HG02973 (cell line): ENCODE data around the gene GJD3.
"Not testable (repeated sequence)": the region's sequence is repeated elsewhere in the genome, so short reads cannot be mapped to it uniquely, and the experiment has no call there.

Experiments
- ATAC-seq: cut with Tn5 transposase; IDR thresholded peaks from one replicate; pipeline ENCODE4 v1.9.1; 2021; ENCODE audit warnings: moderate library complexity; ENCODE audit not compliant: unreplicated experiment

The GJD3 gene, protein sequence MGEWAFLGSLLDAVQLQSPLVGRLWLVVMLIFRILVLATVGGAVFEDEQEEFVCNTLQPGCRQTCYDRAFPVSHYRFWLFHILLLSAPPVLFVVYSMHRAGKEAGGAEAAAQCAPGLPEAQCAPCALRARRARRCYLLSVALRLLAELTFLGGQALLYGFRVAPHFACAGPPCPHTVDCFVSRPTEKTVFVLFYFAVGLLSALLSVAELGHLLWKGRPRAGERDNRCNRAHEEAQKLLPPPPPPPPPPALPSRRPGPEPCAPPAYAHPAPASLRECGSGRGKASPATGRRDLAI

GRCh38 chr17:40364121-40364861 lies at the start of gene GJD3:
TSS of gene GJD3 (minus strand) at chr17:40364737. CDS start at chr17:40363815, 922 bp downstream.
- ATAC-seq = no peak

DNA sequence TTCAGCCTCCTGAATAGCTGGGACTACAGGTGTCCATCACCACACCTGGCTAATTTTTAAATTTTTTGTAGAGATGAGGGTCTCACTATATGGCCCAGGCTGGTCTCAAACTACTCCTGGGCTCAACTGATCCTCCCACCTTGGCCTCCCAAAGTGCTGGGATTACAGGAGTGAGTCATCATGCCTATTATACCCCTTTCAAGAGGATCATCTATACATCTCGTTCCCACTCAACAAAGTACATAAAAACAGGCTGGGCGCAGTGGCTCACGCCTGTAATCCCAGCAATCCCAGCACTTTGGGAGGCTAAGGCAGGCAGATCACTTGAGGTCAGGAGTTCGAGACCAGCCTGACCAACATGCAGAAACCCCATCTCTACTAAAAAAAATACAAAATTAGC lies 49.8 kb upstream of the GJD3 start:
- not testable (repeated sequence) for ATAC-seq

GRCh38 chr17:40412880-40413279 lies 48.3 kb upstream of the GJD3 start:
- ATAC-seq = no peak

GRCh38 chr17:40411821-40412220 lies 47.3 kb upstream of the GJD3 start:
- no peak for ATAC-seq

GRCh38 chr17:40410082-40410481 lies 45.5 kb upstream of the GJD3 start:
- no peak for ATAC-seq

DNA sequence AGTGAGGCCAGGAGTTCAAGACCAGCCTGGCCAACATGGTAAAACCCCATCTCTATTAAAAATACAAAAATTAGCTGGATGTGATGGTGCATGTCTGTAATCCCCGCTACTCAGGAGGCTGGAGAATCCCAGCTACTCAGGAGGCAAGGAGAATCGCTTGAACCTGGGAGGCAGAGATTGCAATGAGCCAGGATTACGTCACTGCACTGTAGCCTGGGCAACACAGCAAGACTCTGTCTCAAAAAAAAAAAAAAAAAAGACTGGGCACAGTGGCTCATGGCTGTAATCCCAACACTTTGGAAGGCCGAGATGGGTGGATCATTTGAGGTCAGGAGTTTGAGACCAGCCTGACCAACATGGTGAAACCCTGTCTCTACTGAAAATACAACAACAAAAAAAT lies 45.0 kb upstream of the GJD3 start:
- not testable (repeated sequence) for ATAC-seq

DNA sequence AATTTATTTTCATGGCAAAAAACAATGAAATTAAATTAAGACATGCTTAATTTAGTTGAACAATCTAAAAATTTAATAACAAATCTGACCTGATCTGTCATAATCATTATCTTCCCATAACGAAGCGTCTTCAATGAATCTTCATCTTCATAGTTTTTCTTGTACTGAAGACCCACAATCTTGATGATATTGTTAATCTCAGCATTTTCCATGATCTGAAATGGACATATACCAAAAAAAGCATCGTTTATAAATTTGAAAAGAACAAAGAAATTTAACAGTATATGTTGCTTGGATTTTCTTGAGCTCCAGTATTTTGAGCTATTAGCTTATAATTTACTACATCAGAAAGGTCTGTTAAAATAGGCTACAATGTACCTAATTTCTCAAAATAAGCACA lies 42.9 kb upstream of the GJD3 start:
- no peak for ATAC-seq

DNA sequence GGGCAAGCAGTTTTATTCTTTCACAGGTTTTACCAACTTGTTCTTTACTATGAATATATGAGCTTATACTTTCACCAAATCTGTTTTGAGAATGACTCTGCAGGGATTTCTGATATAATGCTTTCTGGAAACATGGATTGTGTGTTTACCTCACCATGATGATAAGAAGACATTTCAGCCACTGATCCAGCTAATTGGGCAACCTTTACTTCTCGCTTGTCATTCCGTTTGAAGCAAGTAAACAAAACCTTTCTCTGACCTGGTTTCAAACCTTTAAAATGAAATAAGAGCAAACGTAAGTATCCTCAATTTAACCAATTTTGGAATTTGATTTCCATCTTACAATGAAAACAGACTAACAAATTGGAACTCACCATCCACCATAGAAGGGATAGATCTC lies 39.5 kb upstream of the GJD3 start:
- ATAC-seq = no peak

DNA sequence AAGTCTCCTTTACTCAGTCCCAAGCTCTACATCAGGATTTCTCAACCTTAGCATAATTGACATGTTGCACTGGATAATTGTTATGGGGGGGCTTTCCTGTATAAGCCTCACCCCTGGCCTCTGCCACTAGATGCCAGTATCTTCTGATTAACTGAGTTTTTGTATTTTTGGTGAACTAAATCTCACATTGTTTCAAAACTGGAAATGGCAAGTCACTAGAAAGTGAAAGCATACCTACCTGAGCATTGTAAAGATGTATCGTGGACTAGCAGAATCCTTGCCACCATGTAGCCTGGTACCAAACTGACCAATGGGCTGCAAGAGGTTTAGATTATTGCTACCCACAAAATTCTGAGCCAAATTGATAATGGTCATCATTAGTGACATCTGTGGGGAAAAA lies 38.1 kb upstream of the GJD3 start:
- ATAC-seq = no peak

DNA sequence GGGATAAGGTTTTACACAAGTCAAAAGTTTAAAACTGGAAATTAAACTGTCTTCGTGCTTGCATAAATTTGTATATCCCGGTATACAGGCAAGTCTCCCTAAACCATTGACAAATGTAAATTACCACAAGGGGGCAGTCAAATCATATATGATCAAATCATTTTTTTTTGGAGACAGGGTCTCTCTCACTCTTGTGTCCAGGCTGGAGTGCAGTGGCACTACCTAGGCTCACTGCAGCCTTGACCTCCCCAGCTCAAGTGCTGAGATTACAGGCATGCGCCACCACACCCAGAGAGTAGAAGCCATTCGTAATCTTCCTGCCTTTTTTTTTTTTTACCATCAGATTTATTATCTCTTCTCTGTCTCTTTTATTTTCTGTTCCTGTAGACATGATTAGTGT lies 34.6 kb upstream of the GJD3 start:
- ATAC-seq = no peak

GRCh38 chr17:40386555-40386954 lies 22.0 kb upstream of the GJD3 start:
- not testable (repeated sequence) for ATAC-seq

- ATAC-seq = no peak
Measured at GRCh38 chr17:40382251-40382650, 17.7 kb upstream of the GJD3 start.

- ATAC-seq = no peak
Measured at GRCh38 chr17:40378966-40379365, 14.4 kb upstream of the GJD3 start.

- ATAC-seq = no peak
Measured at GRCh38 chr17:40377832-40378231, 13.3 kb upstream of the GJD3 start.

- not testable (repeated sequence) for ATAC-seq
Measured at GRCh38 chr17:40376541-40376940, 12.0 kb upstream of the GJD3 start.

GRCh38 chr17:40375786-40376185 lies 11.2 kb upstream of the GJD3 start:
- ATAC-seq = not testable (repeated sequence)

- ATAC-seq = no peak
Measured at GRCh38 chr17:40374821-40375498, 10.4 kb upstream of the GJD3 start.

- ATAC-seq = no peak
Measured at GRCh38 chr17:40373999-40374398, 9.5 kb upstream of the GJD3 start.

DNA sequence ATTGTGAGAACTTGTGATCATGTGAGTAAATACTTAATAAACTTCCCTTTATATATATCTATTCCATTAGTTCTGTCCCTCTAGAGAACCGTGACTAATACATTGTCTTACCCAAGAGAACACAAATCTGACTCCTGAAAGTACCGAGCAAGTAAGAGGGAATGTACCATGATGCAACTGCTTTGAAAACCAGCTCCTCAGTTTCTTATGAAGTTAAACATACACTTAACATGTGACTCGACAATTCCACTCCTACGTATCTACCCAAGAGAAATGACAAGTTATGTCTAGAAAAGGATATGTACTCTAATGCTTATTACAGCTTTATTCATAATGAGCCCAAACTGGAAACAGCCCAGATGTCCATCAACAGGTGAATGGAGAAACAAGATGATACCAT lies 8.8 kb upstream of the GJD3 start:
- no peak for ATAC-seq

GRCh38 chr17:40372644-40373043 lies 8.1 kb upstream of the GJD3 start:
- not testable (repeated sequence) for ATAC-seq

DNA sequence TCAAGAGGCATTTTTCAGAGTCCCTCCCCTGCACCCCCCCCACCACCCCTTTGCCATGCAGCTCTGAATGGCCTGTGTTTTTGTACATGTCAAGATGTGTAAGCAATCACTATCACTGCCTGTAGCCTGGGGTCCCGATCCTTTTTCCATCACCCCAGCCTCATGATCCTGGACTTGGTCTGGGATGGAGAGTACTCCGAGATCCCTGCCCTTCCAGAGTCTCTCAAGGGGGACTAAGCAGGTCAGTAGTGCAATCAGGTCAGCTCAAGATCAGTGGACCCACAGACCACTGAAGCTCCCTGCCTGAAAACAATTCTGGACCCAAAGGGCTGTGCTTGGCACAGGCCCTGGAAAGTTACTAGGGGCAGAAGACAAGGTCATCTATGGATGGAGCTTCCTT lies 7.5 kb upstream of the GJD3 start:
- ATAC-seq = no peak
